Measurements from ENCODE around the gene GRB2. TPM values are rescaled to one million over a fixed set of nuclear protein-coding genes. Genes with fewer than 3 reads are reported as not detected.

The GRB2 gene
- total and polyA plus RNA-seq, 2 of the 8 experiments (the other 6 are each of a cell fraction or from before 2014, with no cell fraction given), result 44.2 to 101 TPM

- TF ChIP-seq HDAC2 (IDR thresholded peaks at IDR 0.05; ENCODE audit: borderline replicate concordance in 1 of 2, low read depth in 2 of 2, low read length in 2 of 2) (no peak), JUN (IDR thresholded peaks at IDR 0.05; ENCODE audit: low read depth, low read length) (no peak), TBP (IDR thresholded peaks at IDR 0.05; ENCODE audit: low read depth, low read length) (no peak), SIRT6 (IDR thresholded peaks at IDR 0.05; ENCODE audit: low read length) (no peak), ATF2 (IDR thresholded peaks at IDR 0.05; ENCODE audit: low read length) (no peak), SP1 (IDR thresholded peaks at IDR 0.05; ENCODE audit: low read depth, low read length) (0 out of 2 replicates have a peak, but pooled peaks have one; percentile 32), NRF1 (IDR thresholded peaks at IDR 0.05; ENCODE audit: low read depth, low read length) (peak; percentile 97), YY1 (IDR thresholded peaks at IDR 0.05; ENCODE audit: low read depth, low read length) (no peak), E2F6 (IDR thresholded peaks at IDR 0.05) (no peak), TAF1 (IDR thresholded peaks at IDR 0.05; ENCODE audit: low read depth, low read length) (peak; percentile 74), RFX5 (IDR thresholded peaks at IDR 0.05; ENCODE audit: borderline replicate concordance, low read depth, low read length) (no peak), POU5F1 (IDR thresholded peaks at IDR 0.05; ENCODE audit: low read depth, low read length) (no peak), TCF12 (IDR thresholded peaks at IDR 0.05; ENCODE audit: low read depth, low read length) (no peak), FOSL1 (IDR thresholded peaks at IDR 0.05; ENCODE audit: insufficient read depth, low read depth, low read length) (no peak), SP2 (IDR thresholded peaks at IDR 0.05; ENCODE audit: low read length) (no peak), GTF2F1 (IDR thresholded peaks at IDR 0.05; ENCODE audit: borderline replicate concordance, low read depth, low read length) (no peak), RXRA (IDR thresholded peaks at IDR 0.05; ENCODE audit: insufficient read depth, low read depth, low read length) (no peak), JUND (IDR thresholded peaks at IDR 0.05; ENCODE audit: low read length) (no peak), BCL11A (IDR thresholded peaks at IDR 0.05; ENCODE audit: low read depth in 2 of 2, low read length in 2 of 2) (no peak), SAP30 (IDR thresholded peaks at IDR 0.05; ENCODE audit: insufficient read depth, insufficient replicate concordance, low read length) (no peak), NANOG (IDR thresholded peaks at IDR 0.05; ENCODE audit: insufficient read depth, low read depth, low read length, poor library complexity, severe bottlenecking) (no peak), CHD1 (IDR thresholded peaks at IDR 0.05; ENCODE audit: low read depth, low read length) (no peak)
These were observed at the start of gene GRB2 (continued) for GRCh38 chr17:75405365-75406221.

All from H1 (cell line).